ENCODE measurements around the gene KCNJ5. TPM values are rescaled to one million over a fixed set of nuclear protein-coding genes. Genes with fewer than 3 reads are reported as not detected.

KCNJ5 gene
- total RNA-seq, 2 donors from 2014 or later = 6.3 to 13.7 TPM

DNA sequence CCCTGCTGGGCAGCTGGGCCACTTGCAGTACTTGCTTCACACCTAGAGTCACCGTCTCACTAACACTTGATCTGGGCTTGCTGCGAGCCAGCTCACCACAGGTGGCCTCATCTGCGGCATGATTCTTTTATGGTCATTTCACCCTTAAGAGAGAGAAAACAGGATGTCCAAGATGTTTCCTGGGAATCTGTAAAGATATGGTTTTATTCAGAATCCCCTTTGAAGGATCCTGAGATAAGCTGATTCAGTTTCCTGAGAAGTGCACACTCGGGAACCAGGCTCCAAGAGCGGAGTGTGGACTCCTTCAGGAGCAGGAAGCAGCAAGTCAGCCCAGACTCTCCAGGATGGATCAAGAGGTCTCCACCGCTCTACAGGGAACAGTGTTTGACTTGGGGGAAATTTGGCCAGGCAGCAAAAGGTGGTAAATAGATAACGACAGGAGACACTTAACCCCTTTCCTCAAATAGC is 73.3 kb downstream of the KCNJ5 start:
- Histone ChIP-seq H3K27me3 (no peaks in the 10 kb centered on the region), H3K4me3 (no peak overlapping the region), H3K4me1 (no peaks in the 10 kb centered on the region), H3K9me3 (no peaks in the 10 kb centered on the region), H3K27ac (no peak overlapping the region), H3K36me3 (replicated peaks in 1 of 2; ENCODE audit: insufficient read depth in 1 of 2, low read depth in 2 of 2) (peaks cover 3 to 15% of the 10 kb centered on the region in 2 donors)
- intact Hi-C loops (cut with DNase I) = no loop called here
- WGBS, 2 donors = 85 to 90% methylated on average over 7 of the region's 7 CpGs
- no peak for DNase-seq
- no peak for TF ChIP-seq POLR2A (IDR thresholded peaks at IDR 0.05)
- TF ChIP-seq, protein P1, sequence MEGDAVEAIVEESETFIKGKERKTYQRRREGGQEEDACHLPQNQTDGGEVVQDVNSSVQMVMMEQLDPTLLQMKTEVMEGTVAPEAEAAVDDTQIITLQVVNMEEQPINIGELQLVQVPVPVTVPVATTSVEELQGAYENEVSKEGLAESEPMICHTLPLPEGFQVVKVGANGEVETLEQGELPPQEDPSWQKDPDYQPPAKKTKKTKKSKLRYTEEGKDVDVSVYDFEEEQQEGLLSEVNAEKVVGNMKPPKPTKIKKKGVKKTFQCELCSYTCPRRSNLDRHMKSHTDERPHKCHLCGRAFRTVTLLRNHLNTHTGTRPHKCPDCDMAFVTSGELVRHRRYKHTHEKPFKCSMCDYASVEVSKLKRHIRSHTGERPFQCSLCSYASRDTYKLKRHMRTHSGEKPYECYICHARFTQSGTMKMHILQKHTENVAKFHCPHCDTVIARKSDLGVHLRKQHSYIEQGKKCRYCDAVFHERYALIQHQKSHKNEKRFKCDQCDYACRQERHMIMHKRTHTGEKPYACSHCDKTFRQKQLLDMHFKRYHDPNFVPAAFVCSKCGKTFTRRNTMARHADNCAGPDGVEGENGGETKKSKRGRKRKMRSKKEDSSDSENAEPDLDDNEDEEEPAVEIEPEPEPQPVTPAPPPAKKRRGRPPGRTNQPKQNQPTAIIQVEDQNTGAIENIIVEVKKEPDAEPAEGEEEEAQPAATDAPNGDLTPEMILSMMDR (IDR thresholded peaks at IDR 0.05) = no peak
- no peak for ATAC-seq

DNA sequence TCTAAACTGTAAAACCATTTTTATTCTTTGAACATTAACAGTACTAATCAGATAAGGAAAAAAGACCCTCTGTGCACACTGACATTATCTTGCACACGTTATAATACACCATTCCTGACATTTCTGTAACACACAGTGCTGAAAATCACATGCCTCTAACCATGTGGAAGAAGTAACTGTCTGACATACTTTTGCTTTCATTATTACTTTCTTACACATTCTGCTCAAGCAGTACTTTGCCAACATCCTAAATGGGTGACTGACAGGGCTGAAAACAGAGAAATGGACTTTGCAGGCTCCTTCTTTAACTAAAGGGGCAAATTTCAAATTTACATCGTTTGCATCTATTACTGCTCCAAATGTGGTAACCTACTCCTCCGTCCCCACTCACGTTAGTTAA is 74.3 kb downstream of the KCNJ5 start:
- Histone ChIP-seq H3K4me1 (no peaks in the 10 kb centered on the region), H3K27me3 (no peaks in the 10 kb centered on the region), H3K4me3 (no peak overlapping the region), H3K27ac (no peak overlapping the region), H3K36me3 (replicated peaks in 1 of 2; ENCODE audit: insufficient read depth in 1 of 2, low read depth in 2 of 2) (peaks cover 9 to 24% of the 10 kb centered on the region in 2 donors), H3K9me3 (no peaks in the 10 kb centered on the region)
- ATAC-seq (no peak), DNase-seq (no peak)
- WGBS, 2 donors = 39 to 63% methylated on average over 4 of the region's 4 CpGs
- TF ChIP-seq, protein P1 (IDR thresholded peaks at IDR 0.05) = no peak
- no peak for TF ChIP-seq POLR2A (IDR thresholded peaks at IDR 0.05)
- intact Hi-C loops (cut with DNase I) = no loop called here

DNA sequence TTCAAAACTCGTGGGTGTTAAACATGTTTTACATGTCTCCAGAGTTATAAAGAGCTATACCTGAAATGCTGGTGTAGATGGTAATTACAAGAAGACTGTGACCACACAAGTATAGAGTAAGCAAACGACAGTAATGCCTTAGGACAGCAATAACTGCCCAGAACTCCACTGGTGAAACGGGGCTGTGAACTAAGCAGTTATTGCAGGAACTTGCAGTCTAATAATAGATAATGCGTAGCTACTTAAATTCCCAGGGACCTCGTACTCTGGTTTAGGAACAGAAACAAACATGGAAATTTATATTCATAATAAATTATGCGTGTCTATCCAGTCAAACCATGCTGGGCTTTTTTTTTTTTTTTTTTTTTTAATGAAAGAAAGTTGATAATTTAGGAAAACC is 76.4 kb downstream of the KCNJ5 start:
- H3K4me1 ChIP-seq = no peaks in the 10 kb centered on the region
- no peak overlapping the region for H3K4me3 ChIP-seq
- TF ChIP-seq, protein P1 (IDR thresholded peaks at IDR 0.05) = no peak
- TF ChIP-seq POLR2A (IDR thresholded peaks at IDR 0.05) = no peak
- H3K36me3 ChIP-seq (replicated peaks in 1 of 2; ENCODE audit: insufficient read depth in 1 of 2, low read depth in 2 of 2) = peaks cover 10 to 31% of the 10 kb centered on the region in 2 donors
- no peaks in the 10 kb centered on the region for H3K9me3 ChIP-seq
- DNase-seq = no peak
- intact Hi-C loops (cut with DNase I) = no loop called here
- H3K27ac ChIP-seq = no peak overlapping the region
- no peaks in the 10 kb centered on the region for H3K27me3 ChIP-seq
- ATAC-seq = no peak
- 83 to 90% methylated on average over 6 of the region's 6 CpGs for WGBS, 2 donors

DNA sequence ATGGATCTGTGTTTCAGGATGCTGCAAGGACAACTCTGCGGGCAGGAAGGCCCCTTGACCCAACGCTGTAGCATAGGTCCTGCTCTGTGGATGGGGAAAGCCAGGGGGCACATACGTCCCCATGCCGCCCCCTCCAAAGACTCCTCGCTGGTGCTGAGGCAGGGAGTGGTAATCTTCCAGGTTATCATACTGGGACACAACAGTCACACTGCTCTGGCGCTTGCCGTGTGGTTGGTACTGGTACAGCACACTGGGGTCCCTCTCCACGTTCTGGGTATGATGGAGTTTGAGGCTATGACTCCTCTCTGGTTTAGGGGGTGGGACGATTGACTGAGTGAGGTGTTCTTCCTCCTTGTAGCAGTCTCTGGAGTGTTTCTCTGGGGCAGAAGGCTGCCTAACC is 77.8 kb downstream of the KCNJ5 start:
- no peak overlapping the region for H3K27ac ChIP-seq
- H3K9me3 ChIP-seq = no peaks in the 10 kb centered on the region
- no peaks in the 10 kb centered on the region for H3K27me3 ChIP-seq
- H3K4me1 ChIP-seq = no peaks in the 10 kb centered on the region
- no peak overlapping the region for H3K4me3 ChIP-seq
- ATAC-seq (no peak), DNase-seq (no peak)
- intact Hi-C loops (cut with DNase I) = no loop called here
- 87 to 91% methylated on average over 3 to 9 of the region's 9 CpGs for WGBS, 2 donors
- TF ChIP-seq, protein P1 (IDR thresholded peaks at IDR 0.05) = no peak
- TF ChIP-seq POLR2A (IDR thresholded peaks at IDR 0.05) = no peak
- H3K36me3 ChIP-seq (replicated peaks in 1 of 2; ENCODE audit: insufficient read depth in 1 of 2, low read depth in 2 of 2) = peaks cover 17 to 43% of the 10 kb centered on the region in 2 donors

Other genes with a start within 250 kb of the KCNJ5 start
- gene FLI1, start 197.3 kb upstream of the KCNJ5 start, total RNA-seq = 1 to 10 TPM; 2.6 to 4.4 TPM
- not detected for gene KCNJ1, start 24.1 kb upstream of the KCNJ5 start, total RNA-seq
- not detected for gene TP53AIP1, start 51.5 kb downstream of the KCNJ5 start, total RNA-seq